HG02759 (cell line): ENCODE results near the gene EPOP.
"Not testable (repeated sequence)": the region's sequence is repeated elsewhere in the genome, so short reads cannot be mapped to it uniquely, and the experiment has no call there.

ENCODE experiments used
- ATAC-seq: cut with Tn5 transposase; IDR thresholded peaks from one replicate; pipeline ENCODE4 v1.9.1; 2021; ENCODE audit warnings: mild to moderate bottlenecking, moderate library complexity; ENCODE audit not compliant: unreplicated experiment

EPOP gene

DNA sequence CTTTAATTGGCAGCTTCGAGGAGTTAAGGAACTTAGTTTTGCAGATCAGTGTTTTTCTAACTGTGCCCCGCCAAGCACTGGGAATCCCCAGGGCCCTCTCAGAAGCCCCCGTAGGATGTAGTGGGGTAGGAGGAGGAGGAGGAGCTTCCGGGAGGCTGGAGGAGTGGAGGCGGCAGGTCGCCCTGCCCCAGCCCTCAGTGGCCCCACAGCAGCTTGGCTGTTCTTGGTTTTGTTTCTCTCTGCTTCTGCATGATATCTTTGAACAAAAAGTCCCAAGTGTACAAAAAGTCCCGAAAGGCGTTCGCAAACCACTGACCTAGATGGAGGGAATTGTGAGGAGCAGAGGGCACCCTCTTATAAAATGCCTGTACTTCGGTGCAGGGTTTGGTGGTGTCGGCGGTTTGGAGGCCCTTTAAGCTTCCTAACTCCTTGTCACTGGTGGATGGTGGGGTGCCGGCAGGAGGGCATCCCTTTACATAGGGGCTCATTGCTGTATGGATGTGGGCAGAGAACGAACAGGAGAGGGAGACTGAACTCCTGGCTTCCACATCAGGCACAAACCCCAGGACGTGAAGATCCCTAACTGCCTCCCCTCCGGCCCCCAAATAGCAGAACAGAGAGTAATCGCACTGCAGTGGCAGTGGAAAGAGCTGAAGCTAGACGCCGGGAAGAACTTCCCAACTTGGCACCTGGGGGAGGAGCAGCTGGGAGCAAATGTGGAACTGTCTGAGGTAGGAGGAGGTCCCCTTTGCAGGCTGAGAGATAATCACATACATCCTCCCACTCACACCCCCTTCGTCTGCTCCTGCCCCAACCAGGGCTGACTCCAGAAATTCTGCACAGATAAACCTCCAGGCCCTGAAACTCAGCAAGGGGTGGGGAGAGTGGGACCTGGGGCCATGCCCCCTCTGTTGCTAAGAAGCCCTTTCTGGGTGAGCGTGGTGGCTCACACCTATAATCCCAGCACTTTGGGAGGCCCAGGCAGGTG lies 20.1 kb downstream of the EPOP start:
- ATAC-seq, result peak; percentile 59

DNA sequence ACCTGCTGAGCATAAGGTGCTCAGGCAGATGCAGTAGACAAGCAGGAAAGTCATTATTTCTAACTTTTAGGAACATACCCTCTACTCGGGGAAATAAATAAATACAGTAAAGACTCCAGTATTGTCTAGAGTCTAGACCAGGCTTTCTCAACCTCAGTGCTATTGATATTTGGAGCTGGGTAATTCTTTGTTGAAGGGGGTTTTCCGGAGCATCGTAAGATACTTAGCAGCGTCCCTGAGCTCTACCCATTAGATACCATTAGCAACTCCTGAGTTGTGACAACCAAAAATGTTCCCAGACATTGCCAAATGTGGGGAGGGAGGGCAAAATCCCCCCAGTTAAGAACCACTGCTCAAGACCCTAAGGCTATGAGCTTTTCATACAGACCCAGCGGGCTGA lies 21.1 kb downstream of the EPOP start:
- no peak for ATAC-seq

- no peak for ATAC-seq
Measured at GRCh38 chr17:38653230-38653629, 21.5 kb downstream of the EPOP start.

- not testable (repeated sequence) for ATAC-seq
Measured at GRCh38 chr17:38650653-38651173, 24.0 kb downstream of the EPOP start.

- no peak for ATAC-seq
Measured at GRCh38 chr17:38637951-38638350, 36.8 kb downstream of the EPOP start.

DNA sequence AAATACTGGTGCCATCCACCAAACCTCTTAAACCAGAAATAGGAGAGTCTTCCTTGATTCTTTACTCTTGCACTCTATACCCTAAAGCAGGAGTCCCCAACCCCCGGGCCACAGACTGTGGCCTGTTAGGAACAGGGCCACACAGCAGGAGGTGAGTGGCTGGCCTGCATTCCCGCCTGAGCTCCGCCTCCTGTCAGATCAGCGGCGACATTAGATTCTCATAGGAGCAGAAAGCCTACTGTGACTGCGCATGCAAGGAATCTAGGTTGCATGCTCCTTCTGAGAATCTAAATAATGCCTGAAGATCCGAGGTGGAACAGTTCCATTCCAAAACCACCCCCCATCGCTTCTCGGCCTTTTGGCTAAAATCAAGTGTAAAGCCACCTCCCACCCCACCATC lies 38.7 kb downstream of the EPOP start:
- ATAC-seq, result no peak

DNA sequence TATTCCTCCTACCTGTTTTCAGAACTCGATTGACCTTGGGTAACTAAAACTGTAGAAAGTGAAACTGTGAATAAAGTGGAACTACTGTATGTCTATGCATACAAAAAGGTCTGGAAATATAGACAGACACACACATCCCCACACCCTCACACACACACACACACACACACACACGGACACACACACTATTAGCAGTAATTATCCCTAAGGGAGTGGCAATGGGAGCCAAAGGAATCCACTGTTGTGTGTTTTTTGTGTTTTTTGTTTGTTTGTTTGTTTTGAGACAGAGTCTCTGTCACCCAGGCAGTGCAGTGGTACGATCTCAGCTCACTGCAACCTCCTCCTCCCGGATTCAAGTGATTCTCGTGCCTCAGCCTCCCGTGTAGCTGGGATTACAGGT lies 42.4 kb downstream of the EPOP start:
- ATAC-seq, result no peak

GRCh38 chr17:38628441-38628840 lies 46.3 kb downstream of the EPOP start:
- no peak for ATAC-seq

DNA sequence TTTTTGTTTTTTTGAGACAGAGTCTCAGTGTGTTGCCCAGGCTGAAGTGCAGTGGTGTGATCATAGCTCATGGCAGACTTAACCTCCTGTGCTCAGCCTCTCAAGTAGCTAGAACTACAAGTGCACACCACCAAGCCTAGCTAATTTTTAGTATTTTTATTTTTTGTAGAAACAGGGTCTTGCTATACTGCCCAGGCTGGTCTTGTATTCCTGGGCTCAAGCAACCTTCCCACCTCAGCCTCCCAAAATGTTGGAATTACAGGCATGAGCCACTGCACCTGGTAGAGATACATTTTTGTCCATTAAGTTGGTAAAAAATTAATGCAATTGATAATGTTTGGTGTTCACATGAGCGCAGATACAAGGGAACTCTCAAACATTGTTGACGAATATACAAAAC lies 46.8 kb downstream of the EPOP start:
- ATAC-seq, result no peak

DNA sequence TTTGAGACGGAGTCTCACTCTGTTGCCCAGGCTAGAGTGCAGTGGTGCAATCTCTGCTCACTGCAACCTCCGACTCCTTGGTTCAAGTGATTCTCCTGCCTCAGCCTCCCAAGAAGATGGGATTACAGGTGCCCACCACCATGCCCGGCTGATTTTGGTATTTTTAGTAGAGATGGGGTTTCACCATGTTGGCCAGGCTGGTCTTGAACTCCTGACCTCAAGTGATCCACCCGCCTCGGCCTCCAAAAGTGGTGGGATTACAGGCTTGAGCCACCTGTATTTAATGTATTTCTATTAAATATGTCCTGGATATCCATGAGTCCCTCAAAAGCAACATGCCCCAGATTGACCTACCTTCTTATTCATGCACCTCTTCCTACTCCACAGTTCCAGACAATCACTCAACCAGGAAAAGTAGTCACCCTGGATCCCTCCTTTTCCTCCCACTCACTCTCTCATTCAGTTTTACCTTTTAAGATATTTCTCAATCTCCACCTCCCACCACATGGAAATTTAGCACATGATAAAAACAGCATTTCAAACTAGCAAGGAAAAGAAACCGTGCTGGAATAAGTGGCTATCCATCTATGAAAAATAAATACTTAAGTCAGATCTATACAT lies 48.0 kb downstream of the EPOP start:
- not testable (repeated sequence) for ATAC-seq

GRCh38 chr17:38625482-38625881 lies 49.3 kb downstream of the EPOP start:
- ATAC-seq, result no peak

DNA sequence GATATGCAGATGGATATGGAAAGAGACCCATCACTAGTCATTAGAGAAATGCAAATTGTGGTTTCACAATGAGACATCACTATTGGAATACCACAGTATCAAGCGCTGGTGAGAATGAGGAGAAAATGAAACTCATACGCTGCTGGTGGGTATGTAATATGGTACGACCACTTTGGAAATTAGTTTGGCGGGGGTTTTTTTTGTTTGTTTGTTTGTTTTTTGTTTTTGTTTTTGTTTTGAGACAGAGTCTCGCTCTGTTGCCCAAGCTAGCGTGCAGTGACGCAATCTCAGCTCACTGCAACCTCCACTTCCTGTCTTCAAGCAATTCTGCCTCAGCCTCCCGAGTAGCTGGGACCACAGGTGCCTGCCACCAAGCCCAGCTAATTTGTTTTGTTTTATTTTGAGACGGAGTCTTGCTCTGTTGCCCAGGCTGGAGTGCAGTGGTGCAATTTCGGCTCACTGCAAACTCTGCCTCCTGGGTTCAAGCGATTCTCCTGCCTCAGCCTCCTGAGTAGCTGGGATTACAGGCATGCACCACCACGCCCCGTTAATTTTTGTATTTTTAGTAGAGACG lies 49.9 kb downstream of the EPOP start:
- ATAC-seq, result not testable (repeated sequence)
